NK-92 (cell line): ENCODE measurements around the gene QPCTL.
"Not testable (repeated sequence)": the region's sequence is repeated elsewhere in the genome, so short reads cannot be mapped to it uniquely, and the experiment has no call there.

Experiments used
- DNase-seq: peaks from one replicate; lab custom pipeline; 2025; ENCODE audit not compliant: unreplicated experiment; lab: John Stamatoyannopoulos, UW

Gene QPCTL

GRCh38 chr19:45674946-45675345 lies 17.5 kb upstream of the QPCTL start:
- DNase-seq, result no peak

DNA sequence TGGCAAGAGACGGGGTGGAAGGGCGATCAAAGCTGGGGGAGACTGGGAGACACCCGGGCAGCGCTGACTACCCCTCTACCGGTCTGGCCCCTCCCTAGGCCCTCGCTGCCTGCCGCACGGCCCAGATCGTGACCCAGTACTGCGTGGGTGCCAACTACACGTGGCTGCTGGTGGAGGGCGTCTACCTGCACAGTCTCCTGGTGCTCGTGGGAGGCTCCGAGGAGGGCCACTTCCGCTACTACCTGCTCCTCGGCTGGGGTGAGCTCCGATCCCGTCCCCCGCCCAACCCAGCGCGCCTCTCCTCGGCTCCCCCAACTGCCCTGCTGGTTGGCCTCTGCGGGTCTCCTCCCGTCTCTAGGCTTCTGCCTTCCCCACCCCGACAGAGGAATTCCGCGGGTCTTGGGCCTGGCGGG lies 15.6 kb upstream of the QPCTL start:
- DNase-seq, result no peak

DNA sequence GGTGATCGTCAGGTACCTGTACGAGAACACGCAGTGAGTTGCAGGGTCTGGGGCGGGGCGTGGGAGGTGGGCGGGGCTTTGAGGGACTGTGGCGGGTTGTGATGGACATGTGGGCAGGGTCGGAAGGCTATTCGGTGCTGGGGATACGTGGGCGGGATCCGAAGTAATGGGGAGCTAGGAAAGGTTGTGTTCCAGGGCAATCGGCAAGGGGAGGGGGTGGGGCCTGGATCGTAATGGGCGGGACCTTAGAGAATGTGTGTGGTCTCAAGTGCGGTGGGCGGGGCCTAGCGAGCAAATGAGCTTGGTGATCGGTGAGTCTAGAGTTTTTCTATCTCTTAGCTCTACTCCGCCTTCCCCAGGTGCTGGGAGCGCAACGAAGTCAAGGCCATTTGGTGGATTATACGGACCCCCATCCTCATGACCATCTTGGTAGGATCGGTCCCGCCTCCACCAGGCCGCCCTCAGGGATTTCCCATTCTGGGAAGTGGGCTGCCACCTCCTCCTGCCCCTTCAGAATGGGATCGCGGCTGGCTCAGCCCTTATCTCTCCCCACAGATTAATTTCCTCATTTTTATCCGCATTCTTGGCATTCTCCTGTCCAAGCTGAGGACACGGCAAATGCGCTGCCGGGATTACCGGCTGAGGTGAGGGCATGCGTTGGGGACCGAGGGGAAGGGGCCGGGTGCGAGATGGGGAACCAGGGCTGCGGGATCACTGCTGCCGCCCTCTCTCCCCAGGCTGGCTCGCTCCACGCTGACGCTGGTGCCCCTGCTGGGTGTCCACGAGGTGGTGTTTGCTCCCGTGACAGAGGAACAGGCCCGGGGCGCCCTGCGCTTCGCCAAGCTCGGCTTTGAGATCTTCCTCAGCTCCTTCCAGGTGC lies 14.9 kb upstream of the QPCTL start:
- DNase-seq, result no peak

- no peak for DNase-seq
These were observed 11.0 kb upstream of the QPCTL start for GRCh38 chr19:45681391-45682015.

- DNase-seq, result no peak
These were observed 10.3 kb upstream of the QPCTL start for GRCh38 chr19:45682117-45682516.

DNA sequence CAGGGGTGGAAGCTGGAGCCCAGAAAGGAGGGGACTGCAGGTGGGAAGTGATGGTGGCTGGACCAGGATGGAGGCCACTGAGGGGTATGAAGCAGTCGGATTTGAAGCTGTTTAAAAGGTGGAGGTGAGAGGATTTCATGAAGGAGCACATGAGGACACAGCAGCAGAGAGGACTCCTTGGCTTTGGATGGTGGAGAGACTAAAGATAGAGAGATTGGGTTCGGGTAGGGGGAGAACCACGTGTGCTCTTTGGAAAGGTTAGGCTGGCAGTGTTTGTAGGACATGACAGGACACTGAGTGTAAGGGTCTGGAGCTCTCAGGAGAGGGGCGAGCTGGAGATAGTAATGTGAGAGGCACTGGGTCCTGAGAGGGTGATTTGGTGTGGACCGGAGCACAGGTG lies 9.6 kb upstream of the QPCTL start:
- no peak for DNase-seq

DNA sequence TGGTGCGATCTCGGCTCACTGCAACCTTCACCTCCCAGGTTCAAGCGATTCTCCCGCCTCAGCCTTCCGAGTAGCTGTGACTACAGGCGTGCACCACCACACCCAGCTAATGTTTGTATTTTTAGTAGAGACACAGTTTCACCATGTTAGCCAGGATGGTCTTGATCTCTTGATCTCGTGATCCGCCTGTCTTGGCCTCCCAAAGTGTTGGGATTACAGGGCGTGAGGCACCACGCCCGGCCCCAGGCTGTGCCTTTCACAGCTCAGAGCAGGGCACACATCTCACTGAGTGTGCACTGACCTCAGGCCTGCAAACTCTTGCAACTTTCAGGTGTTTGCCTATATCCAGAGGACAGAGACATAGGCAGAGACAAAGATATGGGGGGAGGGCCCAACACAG lies 7.4 kb upstream of the QPCTL start:
- DNase-seq, result not testable (repeated sequence)

GRCh38 chr19:45687599-45687998 lies 4.9 kb upstream of the QPCTL start:
- DNase-seq, result no peak

- peak; percentile 70 for DNase-seq
These were observed 815 bp upstream of the QPCTL start, which contains the start of gene SNRPD2 for GRCh38 chr19:45691516-45692186. Gene SNRPD2, minus strand, starts transcription at chr19:45691953. Its CDS starts 65 bp downstream, at chr19:45691888.

DNA sequence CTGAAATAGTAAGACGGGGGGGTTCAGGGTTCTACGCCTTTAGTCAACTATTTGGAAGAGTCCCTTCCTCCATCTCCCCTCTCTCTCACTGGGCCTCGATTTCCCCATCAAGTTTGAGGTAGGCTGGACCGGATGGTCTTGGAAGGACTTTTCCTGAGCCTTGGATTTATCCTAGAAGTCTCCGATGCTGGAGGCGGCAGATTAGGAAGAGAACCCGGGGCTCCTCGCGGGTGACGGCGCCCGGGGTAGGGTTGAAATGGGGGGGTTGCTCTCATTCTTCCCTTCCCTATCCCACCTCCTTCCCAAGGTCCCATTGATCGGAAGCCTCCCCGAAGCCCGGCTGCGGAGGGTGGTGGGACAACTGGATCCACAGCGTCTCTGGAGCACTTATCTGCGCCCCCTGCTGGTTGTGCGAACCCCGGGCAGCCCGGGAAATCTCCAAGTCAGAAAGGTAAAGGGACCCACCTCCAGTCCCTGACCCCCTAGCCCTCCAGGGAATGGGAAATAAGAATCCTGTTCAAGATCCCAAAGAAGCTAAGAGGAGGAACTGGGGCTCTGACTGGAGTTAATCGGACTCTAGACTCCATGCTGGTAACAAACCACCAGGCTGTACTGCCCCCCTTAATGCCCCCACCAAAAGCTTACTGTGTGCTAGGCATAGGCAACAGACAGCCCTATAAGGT lies 781 bp downstream of the QPCTL start:
- no peak for DNase-seq

DNA sequence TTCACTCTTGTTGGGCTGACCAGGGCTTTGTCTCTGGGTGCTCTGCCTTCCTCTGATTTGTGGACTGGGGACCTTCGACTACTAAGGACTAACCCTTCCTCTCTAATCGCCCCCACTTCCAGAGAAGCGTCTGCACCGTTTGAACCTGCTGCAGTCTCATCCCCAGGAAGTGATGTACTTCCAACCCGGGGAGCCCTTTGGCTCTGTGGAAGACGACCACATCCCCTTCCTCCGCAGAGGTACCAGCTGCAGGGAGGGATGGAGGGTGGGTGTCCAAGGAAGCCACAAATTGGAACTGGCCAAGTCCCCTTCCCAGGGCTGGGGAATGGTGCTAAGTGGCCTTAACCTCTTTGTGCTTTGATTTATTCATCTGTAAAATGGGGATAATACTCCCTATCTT lies 9.2 kb downstream of the QPCTL start:
- DNase-seq, result no peak

DNA sequence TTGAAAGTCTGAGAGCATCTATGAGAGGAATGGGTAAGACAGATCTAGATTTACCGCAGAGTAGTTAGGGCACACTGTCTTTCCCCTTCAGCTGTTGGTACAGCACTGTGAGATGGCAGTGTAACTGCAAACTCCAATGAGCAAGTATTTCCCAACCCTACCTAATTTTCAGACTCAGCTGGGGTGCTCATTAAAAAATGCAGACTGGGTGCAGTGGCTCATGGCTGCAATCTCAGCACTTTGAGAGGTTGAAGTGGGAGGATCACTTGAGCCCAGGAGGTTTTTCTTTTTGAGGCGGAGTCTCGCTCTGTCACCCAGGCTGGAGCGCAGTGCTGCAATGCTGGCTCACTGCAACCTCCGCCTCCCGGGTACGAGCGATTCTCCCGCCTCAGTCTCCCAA lies 12.6 kb downstream of the QPCTL start:
- DNase-seq, result no peak

DNA sequence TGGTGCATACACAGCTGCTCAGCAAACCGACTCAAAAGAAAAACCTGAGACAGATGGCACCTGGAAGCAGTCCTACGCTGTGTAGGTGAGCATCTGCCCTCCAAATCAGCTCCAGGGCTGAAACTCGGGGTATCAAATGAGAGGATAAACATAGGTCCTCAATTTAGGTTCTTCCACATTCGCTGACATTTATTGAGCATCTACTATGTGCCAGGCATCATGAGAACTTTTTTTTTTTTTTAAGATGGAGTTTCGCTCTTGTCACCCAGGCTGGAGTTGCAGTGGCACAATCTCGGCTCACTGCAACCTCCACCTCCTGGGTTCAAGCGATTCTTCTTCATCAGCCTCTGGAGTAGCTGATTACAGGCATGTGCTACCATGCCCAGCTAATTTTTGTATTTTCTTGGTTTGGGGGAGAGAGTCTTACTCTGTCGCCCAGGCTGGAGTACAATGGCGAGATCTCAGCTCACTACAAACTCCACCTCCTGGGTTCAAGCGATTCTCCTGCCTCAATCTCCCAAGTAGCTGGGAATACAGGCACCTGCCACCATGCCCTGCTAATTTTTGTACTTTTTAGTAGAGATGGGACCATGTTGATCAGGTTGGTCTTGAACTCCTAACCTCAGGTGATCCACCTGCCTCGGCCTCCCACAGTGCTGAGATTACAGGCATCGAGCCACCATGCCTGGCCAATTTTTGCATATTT lies 13.4 kb downstream of the QPCTL start:
- no peak for DNase-seq

DNA sequence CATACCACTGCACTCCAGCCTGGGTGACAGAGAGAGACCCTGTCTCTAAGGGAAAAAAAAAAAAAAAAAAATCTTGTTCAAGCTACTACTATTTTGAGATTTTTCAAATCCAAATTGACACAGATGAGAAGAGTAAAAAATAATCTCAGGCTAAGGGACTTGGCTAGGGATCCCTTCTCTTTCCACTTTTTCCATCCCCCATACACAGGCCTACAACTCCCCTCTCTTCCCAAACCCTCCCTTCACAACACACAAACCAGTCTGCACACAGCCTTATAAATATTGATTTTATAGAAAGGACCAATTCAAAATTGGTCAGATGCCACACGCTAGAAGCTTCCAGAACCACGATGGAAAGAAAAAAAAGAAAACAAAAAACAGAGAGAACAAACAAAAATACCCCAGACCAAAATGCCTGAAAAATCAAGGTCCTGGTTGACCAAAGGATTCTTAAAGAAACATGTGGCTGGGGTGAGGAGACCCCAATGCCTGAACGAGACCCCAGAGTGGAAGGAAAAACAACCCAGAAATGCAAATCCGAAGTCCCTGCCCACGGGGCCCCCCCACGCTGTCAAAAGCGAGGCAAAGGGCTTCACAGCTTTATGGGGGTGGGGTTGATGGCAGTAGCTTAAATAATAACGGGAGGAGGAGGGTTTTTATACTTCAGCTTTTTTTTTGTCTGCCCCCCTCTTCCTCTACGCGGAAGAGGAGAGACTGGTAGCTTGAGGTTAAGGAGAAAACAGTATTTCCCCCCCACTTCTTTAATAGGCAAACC lies 18.1 kb downstream of the QPCTL start:
- DNase-seq, result no peak

DNA sequence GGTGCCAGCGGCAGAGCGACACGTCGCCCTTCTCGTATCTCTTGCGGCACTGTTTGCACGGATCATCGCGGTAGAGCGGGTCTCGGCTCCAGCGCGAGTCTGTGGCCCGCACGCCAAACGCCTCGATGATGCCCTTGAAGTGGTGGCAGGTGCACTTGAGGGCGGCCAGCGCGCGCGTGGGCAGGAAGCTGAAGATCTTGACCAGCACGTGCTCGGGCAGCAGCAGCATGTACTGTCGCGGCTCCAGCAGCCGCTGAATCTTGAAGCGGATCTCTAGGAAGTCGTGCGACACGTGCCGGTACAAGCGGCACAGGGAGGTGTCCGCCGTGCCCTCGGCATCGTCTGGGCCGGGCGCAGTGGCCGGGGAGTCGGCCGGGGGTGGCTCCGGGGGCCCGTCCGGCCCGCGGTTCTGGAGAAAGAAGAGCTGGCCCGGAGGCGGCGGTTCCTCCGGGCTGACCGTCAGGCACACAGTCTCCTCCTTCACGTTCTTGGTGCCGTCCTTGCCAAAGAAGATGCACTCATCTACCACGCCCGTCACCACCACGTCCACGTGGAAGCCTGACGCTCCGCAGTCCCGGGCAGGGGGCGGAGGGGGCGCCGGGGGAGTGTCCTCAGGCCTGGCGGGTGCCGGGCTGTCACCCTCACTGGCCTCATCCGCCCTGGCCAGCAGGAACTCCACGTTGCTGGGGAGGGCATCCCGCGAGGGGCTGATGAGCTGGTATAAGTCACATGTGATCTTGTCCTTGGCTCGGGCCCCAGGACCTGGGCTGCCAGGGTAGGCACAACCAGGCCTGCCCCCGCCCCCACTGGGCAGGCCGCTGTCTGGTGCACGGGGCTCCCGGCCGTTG lies 19.6 kb downstream of the QPCTL start:
- no peak for DNase-seq

- no peak for DNase-seq
These were observed 20.2 kb downstream of the QPCTL start for GRCh38 chr19:45712699-45713067.

- DNase-seq, result no peak
These were observed 20.7 kb downstream of the QPCTL start for GRCh38 chr19:45713141-45713540.

DNA sequence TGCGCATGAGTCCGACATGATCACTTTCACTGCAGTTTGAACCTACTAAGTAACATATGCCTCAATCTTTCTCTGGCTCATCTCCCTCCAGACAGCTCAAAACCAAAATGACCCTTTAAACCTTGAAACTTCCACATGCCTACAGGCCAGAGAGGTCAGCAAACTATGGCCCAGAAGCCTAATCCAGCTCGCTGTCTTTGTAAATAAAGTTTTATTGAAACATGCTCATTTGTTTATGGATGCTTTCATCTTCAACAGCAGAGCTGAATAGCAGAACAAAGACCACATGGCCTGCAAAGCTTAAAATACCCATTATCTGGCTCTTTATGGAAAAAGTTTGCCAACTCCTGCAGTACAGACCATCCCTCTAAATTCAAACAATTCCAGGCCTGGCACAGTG lies 22.7 kb downstream of the QPCTL start:
- DNase-seq, result no peak
